Activated CD4-positive, alpha-beta T cell treated with anti-CD3 and anti-CD28 coated beads for 4 hours (primary cell): ENCODE data around the gene CACNA2D1.

Source experiments
- DNase-seq, 2 donors: peaks; one replicate each; pipeline ENCODE4 v3.0.0-alpha.2; 2020

Gene CACNA2D1

GRCh38 chr7:82331234-82331633, 112.3 kb downstream of the CACNA2D1 start:
- DNase-seq, result no peak

- DNase-seq, result no peak
Measured at GRCh38 chr7:82330706-82331215, 112.8 kb downstream of the CACNA2D1 start.

GRCh38 chr7:82327898-82328297, 115.7 kb downstream of the CACNA2D1 start:
- no peak for DNase-seq

- DNase-seq, result no peak
Measured at GRCh38 chr7:82325416-82325815, 118.2 kb downstream of the CACNA2D1 start.

- DNase-seq, result no peak
Measured at GRCh38 chr7:82323806-82324205, 119.8 kb downstream of the CACNA2D1 start.

- no peak for DNase-seq
Measured at GRCh38 chr7:82319674-82320118, 123.9 kb downstream of the CACNA2D1 start.

- no peak for DNase-seq
Measured at GRCh38 chr7:82318786-82319185, 124.8 kb downstream of the CACNA2D1 start.

- DNase-seq, result no peak
Measured at GRCh38 chr7:82317760-82318159, 125.8 kb downstream of the CACNA2D1 start.

- DNase-seq, result no peak
Measured at GRCh38 chr7:82317257-82317721, 126.3 kb downstream of the CACNA2D1 start.

- DNase-seq, result no peak
Measured at GRCh38 chr7:82313269-82313668, 130.3 kb downstream of the CACNA2D1 start.

GRCh38 chr7:82312646-82313045, 130.9 kb downstream of the CACNA2D1 start:
- no peak for DNase-seq

GRCh38 chr7:82305347-82306005, 138.1 kb downstream of the CACNA2D1 start:
- no peak for DNase-seq

GRCh38 chr7:82294865-82295264, 148.7 kb downstream of the CACNA2D1 start:
- no peak for DNase-seq

GRCh38 chr7:82294382-82294784, 149.2 kb downstream of the CACNA2D1 start:
- DNase-seq, result no peak

GRCh38 chr7:82293467-82293866, 150.1 kb downstream of the CACNA2D1 start:
- no peak for DNase-seq

- DNase-seq, result no peak
Measured at GRCh38 chr7:82291931-82292330, 151.6 kb downstream of the CACNA2D1 start.

GRCh38 chr7:82289889-82290288, 153.7 kb downstream of the CACNA2D1 start:
- DNase-seq, result no peak

- no peak for DNase-seq
Measured at GRCh38 chr7:82289152-82289535, 154.4 kb downstream of the CACNA2D1 start.

GRCh38 chr7:82286798-82287140, 156.8 kb downstream of the CACNA2D1 start:
- no peak for DNase-seq

GRCh38 chr7:82286096-82286797, 157.3 kb downstream of the CACNA2D1 start:
- DNase-seq, result no peak

- DNase-seq, result no peak
Measured at GRCh38 chr7:82284936-82285519, 158.5 kb downstream of the CACNA2D1 start.

GRCh38 chr7:82275342-82275741, 168.2 kb downstream of the CACNA2D1 start:
- no peak for DNase-seq

- DNase-seq, result no peak
Measured at GRCh38 chr7:82274681-82275080, 168.9 kb downstream of the CACNA2D1 start.

- no peak for DNase-seq
Measured at GRCh38 chr7:82273886-82274285, 169.7 kb downstream of the CACNA2D1 start.
